ENCODE results near the gene TAAR1. TPM values are rescaled to one million over a fixed set of nuclear protein-coding genes. Genes with fewer than 3 reads are reported as not detected.
A peak's percentile ranks its signal among the peaks of the same experiment; 100 is the strongest.
"Not testable (repeated sequence)": the region's sequence is repeated elsewhere in the genome, so short reads cannot be mapped to it uniquely, and the experiment has no call there.

TAAR1 gene, protein sequence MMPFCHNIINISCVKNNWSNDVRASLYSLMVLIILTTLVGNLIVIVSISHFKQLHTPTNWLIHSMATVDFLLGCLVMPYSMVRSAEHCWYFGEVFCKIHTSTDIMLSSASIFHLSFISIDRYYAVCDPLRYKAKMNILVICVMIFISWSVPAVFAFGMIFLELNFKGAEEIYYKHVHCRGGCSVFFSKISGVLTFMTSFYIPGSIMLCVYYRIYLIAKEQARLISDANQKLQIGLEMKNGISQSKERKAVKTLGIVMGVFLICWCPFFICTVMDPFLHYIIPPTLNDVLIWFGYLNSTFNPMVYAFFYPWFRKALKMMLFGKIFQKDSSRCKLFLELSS
- not detected in 2 replicates for total RNA-seq
- polyA plus RNA-seq, result not detected in 2 replicates

DNA sequence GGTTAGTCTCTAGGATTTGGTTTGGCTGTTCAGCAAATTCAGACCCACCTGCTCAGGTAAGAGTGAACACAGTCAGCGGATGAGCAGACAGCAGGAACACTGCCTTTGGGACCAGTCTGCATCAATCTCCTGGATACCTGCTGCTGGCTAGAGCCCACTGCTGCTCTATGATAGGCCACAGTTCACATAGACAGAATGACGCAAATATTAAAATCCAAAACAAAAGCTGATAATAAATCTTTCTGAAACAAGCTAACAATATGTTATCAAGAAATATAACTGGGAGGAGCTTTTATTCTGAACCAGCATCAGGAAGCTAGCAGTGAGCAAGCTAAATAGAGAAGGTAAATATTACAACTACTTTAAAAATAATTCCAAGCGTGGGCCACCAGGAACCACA, at the start of gene TAAR1:
TSS of gene TAAR1 (minus strand) at position 101 of the 400 bp plus-strand sequence. CDS start 13,179 bp downstream, outside the sequence.
- TF ChIP-seq, protein P1, sequence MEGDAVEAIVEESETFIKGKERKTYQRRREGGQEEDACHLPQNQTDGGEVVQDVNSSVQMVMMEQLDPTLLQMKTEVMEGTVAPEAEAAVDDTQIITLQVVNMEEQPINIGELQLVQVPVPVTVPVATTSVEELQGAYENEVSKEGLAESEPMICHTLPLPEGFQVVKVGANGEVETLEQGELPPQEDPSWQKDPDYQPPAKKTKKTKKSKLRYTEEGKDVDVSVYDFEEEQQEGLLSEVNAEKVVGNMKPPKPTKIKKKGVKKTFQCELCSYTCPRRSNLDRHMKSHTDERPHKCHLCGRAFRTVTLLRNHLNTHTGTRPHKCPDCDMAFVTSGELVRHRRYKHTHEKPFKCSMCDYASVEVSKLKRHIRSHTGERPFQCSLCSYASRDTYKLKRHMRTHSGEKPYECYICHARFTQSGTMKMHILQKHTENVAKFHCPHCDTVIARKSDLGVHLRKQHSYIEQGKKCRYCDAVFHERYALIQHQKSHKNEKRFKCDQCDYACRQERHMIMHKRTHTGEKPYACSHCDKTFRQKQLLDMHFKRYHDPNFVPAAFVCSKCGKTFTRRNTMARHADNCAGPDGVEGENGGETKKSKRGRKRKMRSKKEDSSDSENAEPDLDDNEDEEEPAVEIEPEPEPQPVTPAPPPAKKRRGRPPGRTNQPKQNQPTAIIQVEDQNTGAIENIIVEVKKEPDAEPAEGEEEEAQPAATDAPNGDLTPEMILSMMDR (IDR thresholded peaks at IDR 0.05; ENCODE audit: low read depth, low read length), result no peak
- H3K4me1 ChIP-seq (ENCODE audit: low read depth), result no peaks in the 10 kb centered on the region
- no peak for DNase-seq (ENCODE audit: low read depth in 1 of 2, low spot score in 1 of 2)

DNA sequence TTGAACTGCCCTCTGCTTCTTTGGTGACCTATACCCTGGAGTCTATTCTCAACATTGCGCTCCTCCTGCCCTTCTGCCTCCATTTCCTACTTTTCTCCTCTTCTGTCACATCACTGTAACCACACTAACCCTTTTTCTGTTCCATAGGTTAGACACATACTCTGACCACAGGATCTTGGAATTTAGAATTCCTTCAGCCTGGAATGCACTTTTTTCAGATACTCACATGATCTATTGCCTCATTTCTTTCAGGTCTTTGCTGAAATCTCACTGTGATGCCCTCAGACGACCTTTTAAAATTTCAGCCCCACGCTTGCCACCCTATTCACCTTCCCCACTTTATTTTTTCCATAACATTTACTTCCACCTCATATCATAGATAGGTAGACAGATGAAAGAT, 49.8 kb upstream of the TAAR1 start:
- no peaks in the 10 kb centered on the region for H3K27me3 ChIP-seq
- H3K4me3 ChIP-seq, result no peak overlapping the region
- no peak overlapping the region for H3K27ac ChIP-seq
- H3K36me3 ChIP-seq, result no peaks in the 10 kb centered on the region
- DNase-seq (ENCODE audit: low read depth in 1 of 2, low spot score in 1 of 2), result peak in 1 of 2 donors; percentile 46
- H3K9me3 ChIP-seq (ENCODE audit: low read depth), result no peaks in the 10 kb centered on the region
- TF ChIP-seq, protein P1 (IDR thresholded peaks at IDR 0.05; ENCODE audit: low read depth, low read length), result no peak
- H3K4me1 ChIP-seq (ENCODE audit: low read depth), result no peaks in the 10 kb centered on the region

More for the DNA sequence above, at the start of gene TAAR1:
- no peaks in the 10 kb centered on the region for H3K36me3 ChIP-seq
- no peak within 1 kb of the TSS for H3K4me3 ChIP-seq
- no peak within 1 kb of the TSS for H3K27ac ChIP-seq
- no peaks in the 10 kb centered on the region for H3K27me3 ChIP-seq
- no peaks in the 10 kb centered on the region for H3K9me3 ChIP-seq (ENCODE audit: low read depth)

DNA sequence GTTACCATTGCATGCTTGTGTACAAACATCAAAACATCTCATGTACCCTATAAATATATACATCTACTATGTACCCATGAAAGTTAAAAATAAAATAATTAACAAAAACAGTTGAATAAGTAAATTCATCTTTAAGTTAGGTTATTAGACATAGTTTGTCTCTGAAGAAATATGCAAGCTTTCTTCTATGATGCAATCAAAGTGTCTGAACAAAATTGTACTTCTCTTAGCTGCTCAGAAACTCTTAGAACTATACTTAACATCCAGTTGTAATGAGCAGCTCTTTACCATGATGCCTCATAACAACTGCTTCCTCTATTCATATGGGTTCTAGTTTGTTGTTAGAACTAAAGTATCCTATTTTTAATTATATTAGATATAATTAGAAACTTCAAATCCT, 49.0 kb upstream of the TAAR1 start:
- Histone ChIP-seq H3K4me1 (ENCODE audit: low read depth) (no peaks in the 10 kb centered on the region), H3K27ac (no peak overlapping the region), H3K9me3 (ENCODE audit: low read depth) (no peaks in the 10 kb centered on the region), H3K27me3 (no peaks in the 10 kb centered on the region), H3K4me3 (no peak overlapping the region), H3K36me3 (no peaks in the 10 kb centered on the region)
- no peak for DNase-seq (ENCODE audit: low read depth in 1 of 2, low spot score in 1 of 2)
- TF ChIP-seq, protein P1 (IDR thresholded peaks at IDR 0.05; ENCODE audit: low read depth, low read length), result no peak

DNA sequence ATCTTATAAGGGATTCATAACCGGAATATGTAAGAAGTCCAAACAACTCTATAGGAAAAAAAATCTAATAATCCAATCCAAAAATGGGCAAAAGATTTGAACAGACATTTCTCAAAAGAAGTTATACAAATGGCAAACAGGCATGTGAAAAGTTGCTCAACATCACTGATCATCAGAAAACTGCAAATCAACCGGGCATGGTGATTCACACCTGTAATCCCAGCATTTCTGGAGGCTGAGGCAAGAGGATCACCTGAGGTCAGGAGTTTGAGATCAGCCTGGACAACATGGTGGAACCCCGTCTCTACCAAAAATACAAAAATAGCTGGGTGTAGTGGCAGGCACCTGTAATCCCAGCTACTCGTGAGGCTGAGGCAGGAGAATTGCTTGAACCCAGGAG, 47.8 kb upstream of the TAAR1 start:
- not testable (repeated sequence) for H3K4me1 ChIP-seq (ENCODE audit: low read depth)

DNA sequence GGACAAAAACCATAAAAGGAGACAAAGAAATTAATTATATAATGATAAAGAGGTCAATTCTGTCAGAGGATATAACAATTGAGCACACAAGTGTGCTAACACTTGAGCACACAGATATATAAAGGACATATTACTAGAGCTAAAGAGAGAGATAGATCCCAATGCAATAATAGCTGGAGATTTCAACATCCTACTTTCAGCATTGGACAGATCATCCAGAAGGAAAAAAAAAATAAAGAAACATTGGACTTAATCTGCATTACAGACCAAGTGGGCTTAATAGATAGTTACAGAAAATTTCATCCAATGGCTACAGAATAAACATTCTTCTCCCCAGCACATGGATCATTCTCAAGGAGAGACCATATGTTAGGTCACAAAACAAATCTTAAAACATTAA, 45.0 kb upstream of the TAAR1 start:
- no peaks in the 10 kb centered on the region for H3K4me1 ChIP-seq (ENCODE audit: low read depth)
- H3K4me3 ChIP-seq, result no peak overlapping the region
- H3K36me3 ChIP-seq, result no peaks in the 10 kb centered on the region
- H3K27me3 ChIP-seq, result no peaks in the 10 kb centered on the region
- TF ChIP-seq, protein P1 (IDR thresholded peaks at IDR 0.05; ENCODE audit: low read depth, low read length), result no peak
- no peaks in the 10 kb centered on the region for H3K9me3 ChIP-seq (ENCODE audit: low read depth)
- peak in 1 of 2 donors; percentile 44 for DNase-seq (ENCODE audit: low read depth in 1 of 2, low spot score in 1 of 2)
- no peak overlapping the region for H3K27ac ChIP-seq

More for the DNA sequence above, 47.8 kb upstream of the TAAR1 start:
- H3K9me3 ChIP-seq (ENCODE audit: low read depth); DNase-seq (ENCODE audit: low read depth in 1 of 2, low spot score in 1 of 2); H3K36me3 ChIP-seq; H3K27me3 ChIP-seq; H3K27ac ChIP-seq; H3K4me3 ChIP-seq: not testable (repeated sequence)

DNA sequence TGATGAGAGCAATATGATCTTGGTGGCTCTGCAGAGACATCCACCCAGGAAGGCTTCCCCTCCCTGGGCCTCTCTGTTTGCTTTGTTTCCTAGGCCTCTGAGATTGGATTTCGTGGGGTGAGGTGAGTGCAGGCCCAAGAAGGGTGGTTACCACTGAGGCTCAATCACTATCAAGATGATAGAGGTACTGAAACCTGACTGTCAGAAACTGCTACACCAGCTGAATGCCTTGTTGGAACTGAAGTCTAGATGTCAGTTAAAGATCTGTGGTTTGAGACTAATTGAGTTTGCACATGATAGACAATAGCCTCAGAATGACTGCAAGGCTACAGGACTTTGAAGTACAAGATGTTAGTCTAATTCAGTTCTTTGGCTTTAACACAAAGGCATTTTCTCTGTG, 39.6 kb upstream of the TAAR1 start:
- no peak overlapping the region for H3K27ac ChIP-seq
- no peak overlapping the region for H3K4me3 ChIP-seq
- no peaks in the 10 kb centered on the region for H3K9me3 ChIP-seq (ENCODE audit: low read depth)
- no peaks in the 10 kb centered on the region for H3K27me3 ChIP-seq
- DNase-seq (ENCODE audit: low read depth in 1 of 2, low spot score in 1 of 2), result no peak
- TF ChIP-seq, protein P1 (IDR thresholded peaks at IDR 0.05; ENCODE audit: low read depth, low read length), result no peak
- H3K4me1 ChIP-seq (ENCODE audit: low read depth), result no peaks in the 10 kb centered on the region
- no peaks in the 10 kb centered on the region for H3K36me3 ChIP-seq
